GM21526 (cell line): ENCODE measurements around the gene SPAAR.
"Not testable (repeated sequence)": the region's sequence is repeated elsewhere in the genome, so short reads cannot be mapped to it uniquely, and the experiment has no call there.

ENCODE experiments used
- ATAC-seq: cut with Tn5 transposase; IDR thresholded peaks from one replicate; pipeline ENCODE4 v1.9.1; 2021; ENCODE audit warnings: moderate library complexity; ENCODE audit not compliant: unreplicated experiment, low FRiP score

SPAAR gene

GRCh38 chr9:35903049-35903448 is 6.2 kb upstream of the SPAAR start:
- no peak for ATAC-seq

- ATAC-seq = no peak
Measured at GRCh38 chr9:35904338-35904737, 5.0 kb upstream of the SPAAR start.

GRCh38 chr9:35905051-35905781 is 4.1 kb upstream of the SPAAR start:
- ATAC-seq = no peak

GRCh38 chr9:35905912-35906679 is 3.2 kb upstream of the SPAAR start, which contains the start of gene HRCT1:
TSS of gene HRCT1 (plus strand) at chr9:35906202. CDS start at chr9:35906288, 86 bp downstream.
- no peak for ATAC-seq

- ATAC-seq = no peak
Measured at GRCh38 chr9:35906923-35907699, 2.2 kb upstream of the SPAAR start.

- no peak for ATAC-seq
Measured at GRCh38 chr9:35907711-35908503, 1.4 kb upstream of the SPAAR start.

- no peak for ATAC-seq
Measured at GRCh38 chr9:35908504-35909125, 675 bp upstream of the SPAAR start.

- ATAC-seq = no peak
Measured at GRCh38 chr9:35909687-35910612, 660 bp downstream of the SPAAR start.

- no peak for ATAC-seq
Measured at GRCh38 chr9:35910613-35911359, 1.5 kb downstream of the SPAAR start.

GRCh38 chr9:35911690-35912089 is 2.4 kb downstream of the SPAAR start:
- ATAC-seq = no peak

- no peak for ATAC-seq
Measured at GRCh38 chr9:35912791-35913400, 3.6 kb downstream of the SPAAR start.

GRCh38 chr9:35913429-35913828 is 4.1 kb downstream of the SPAAR start:
- not testable (repeated sequence) for ATAC-seq

- ATAC-seq = no peak
Measured at GRCh38 chr9:35914301-35914807, 5.1 kb downstream of the SPAAR start.

- no peak for ATAC-seq
Measured at GRCh38 chr9:35915681-35916294, 6.5 kb downstream of the SPAAR start.

- ATAC-seq = no peak
Measured at GRCh38 chr9:35917261-35917660, 8.0 kb downstream of the SPAAR start.

- no peak for ATAC-seq
Measured at GRCh38 chr9:35918780-35919179, 9.5 kb downstream of the SPAAR start.
